GM23338 (cell line): ENCODE data around the gene POLD2. TPM values are rescaled to one million over a fixed set of nuclear protein-coding genes. Genes with fewer than 3 reads are reported as not detected.

Source experiments
- ATAC-seq: fragments of 200-7000 bp; cut with Tn5 transposase; 3 replicates; pipeline ENCODE4 v1.9.1; 2020
- DNase-seq: peaks from one replicate; pipeline ENCODE4 v3.0.0-alpha.2; 2015; ENCODE audit warnings: low spot score
- H2AFZ ChIP-seq: fragments of 200-600 bp; sonication (generic); 2 replicates; pipeline ENCODE4 v1.8.0; 2016; ENCODE audit warnings: antibody characterized with exemption, mild to moderate bottlenecking, moderate library complexity
- H3F3A ChIP-seq: fragments of 200-600 bp; sonication (generic); replicated peaks from 2 replicates; pipeline ENCODE4 v1.8.0; 2017; ENCODE audit warnings: antibody characterized with exemption, mixed run types, low read depth
- H3K27ac ChIP-seq: fragments of 200-600 bp; sonication (generic); 2 replicates; pipeline ENCODE4 v1.6.1; 2016; ENCODE audit warnings: low read depth
- H3K27me3 ChIP-seq: fragments of 200-600 bp; sonication (generic); 2 replicates; pipeline ENCODE4 v1.8.0; 2016; ENCODE audit warnings: mild to moderate bottlenecking, mixed run types, moderate library complexity; ENCODE audit not compliant: insufficient read depth
- H3K36me3 ChIP-seq: fragments of 200-600 bp; sonication (generic); 2 replicates; pipeline ENCODE4 v1.8.0; 2016; ENCODE audit warnings: mild to moderate bottlenecking; ENCODE audit not compliant: insufficient read depth
- H3K4me1 ChIP-seq: fragments of 200-600 bp; sonication (generic); 2 replicates; pipeline ENCODE4 v1.8.0; 2016; ENCODE audit warnings: mild to moderate bottlenecking, moderate library complexity; ENCODE audit not compliant: insufficient read depth
- H3K4me2 ChIP-seq: fragments of 200-600 bp; sonication (generic); 2 replicates; pipeline ENCODE4 v1.7.1; 2017; ENCODE audit warnings: mixed run types
- H3K4me3 ChIP-seq: fragments of 200-600 bp; sonication (generic); 2 replicates; pipeline ENCODE4 v1.6.1; 2016; ENCODE audit warnings: mixed run types
- H3K79me2 ChIP-seq: fragments of 200-600 bp; sonication (generic); replicated peaks from 2 replicates; pipeline ENCODE4 v1.8.0; 2017; ENCODE audit warnings: mild to moderate bottlenecking; ENCODE audit not compliant: insufficient read depth
- H3K9me2 ChIP-seq: fragments of 200-600 bp; sonication (generic); 2 replicates; pipeline ENCODE4 v1.8.0; 2017; ENCODE audit not compliant: insufficient read depth
- H4K20me1 ChIP-seq: fragments of 200-600 bp; sonication (generic); replicated peaks from 2 replicates; pipeline ENCODE4 v1.8.0; 2017; ENCODE audit warnings: mild to moderate bottlenecking; ENCODE audit not compliant: insufficient read depth
- H3K27ac Mint-ChIP-seq: 2 replicates; pipeline ENCODE4 v1.8.0; 2020; ENCODE audit warnings: inconsistent platforms, mild to moderate bottlenecking, moderate library complexity, mixed read lengths
- H3K27me3 Mint-ChIP-seq: 3 replicates; pipeline ENCODE4 v1.8.0; 2022; ENCODE audit warnings: low read depth, mild to moderate bottlenecking, moderate library complexity, mixed read lengths, inconsistent platforms; ENCODE audit not compliant: insufficient read depth, poor library complexity
- H3K36me3 Mint-ChIP-seq: 3 replicates; pipeline ENCODE4 v1.8.0; 2021; ENCODE audit warnings: low read depth, mild to moderate bottlenecking, inconsistent platforms, moderate library complexity, mixed read lengths
- H3K4me1 Mint-ChIP-seq: 3 replicates; pipeline ENCODE4 v1.8.0; 2020; ENCODE audit warnings: mild to moderate bottlenecking, inconsistent platforms, mixed read lengths
- H3K4me3 Mint-ChIP-seq: 3 replicates; pipeline ENCODE4 v1.8.0; 2021; ENCODE audit warnings: moderate library complexity, mild to moderate bottlenecking, inconsistent platforms, mixed read lengths
- H3K9me3 Mint-ChIP-seq: 3 replicates; pipeline ENCODE4 v1.8.0; 2020; ENCODE audit warnings: moderate library complexity, mild to moderate bottlenecking, inconsistent platforms, mixed read lengths
- CREB1 ChIP-seq: fragments of 250-450 bp; sonication (Bioruptor Pico); IDR thresholded peaks from 2 replicates; pipeline ENCODE4 v1.5.0; 2020; ENCODE audit warnings: low read depth, mild to moderate bottlenecking, moderate library complexity
- CTCF ChIP-seq, 2 experiments: fragments of 200-600 bp in 1 of 2; sonication (generic) in 1 of 2; conservative IDR thresholded peaks; 2 replicates each; pipeline versions ENCODE4 v1.5.1 to v1.6.1; 2016 to 2017; ENCODE audit warnings: antibody characterized with exemption in 2 of 2, low read depth in 2 of 2, mild to moderate bottlenecking in 2 of 2, moderate library complexity in 1 of 2
- ETS1 ChIP-seq: IDR thresholded peaks from 2 replicates; pipeline ENCODE4 v1.6.1; 2016; ENCODE audit warnings: antibody characterized with exemption
- EZH2phosphoT487 ChIP-seq: fragments of 200-600 bp; sonication (generic); IDR thresholded peaks from one replicate; pipeline ENCODE4 v1.8.1; 2018; ENCODE audit warnings: antibody characterized with exemption; ENCODE audit not compliant: unreplicated experiment
- POLR2AphosphoS5 ChIP-seq: IDR thresholded peaks from 2 replicates; pipeline ENCODE4 v1.6.1; 2016; ENCODE audit warnings: antibody characterized with exemption, low read depth
- ZNF114 ChIP-seq: fragments of 250-450 bp; sonication (Bioruptor Pico); IDR thresholded peaks from 2 replicates; pipeline ENCODE4 v1.5.0; 2020; ENCODE audit warnings: mild to moderate bottlenecking, moderate library complexity
- ZNF331 ChIP-seq: fragments of 250-450 bp; sonication (Bioruptor Pico); IDR thresholded peaks from 2 replicates; pipeline ENCODE4 v1.5.0; 2020; ENCODE audit warnings: low read depth, mild to moderate bottlenecking, moderate library complexity
- polyA plus RNA-seq: library from polyadenylated mRNA; unstranded; fragments of >200 nt; fragmentation: Nextera tagmentation; extraction: Ambion mirVana; gene quantifications from 2 replicates; pipeline ENCODE4 v1.2.1, GENCODE V29; 2016
- total RNA-seq: library from RNA; depleted of rRNA; stranded (reverse); fragments of >200 nt; shearing (Covaris generic); gene quantifications from 2 replicates; pipeline ENCODE4 v1.2.3, GENCODE V29; 2014

POLD2 gene
- total and polyA plus RNA-seq, 2 experiments from 2014 or later = 101 to 127 TPM

GRCh38 chr7:44157116-44158080, 34.0 kb upstream of the POLD2 start:
- H3K9me2 ChIP-seq = no peaks in the 10 kb centered on the region
- no peak overlapping the region for H3K4me2 ChIP-seq
- H3K36me3 Mint-ChIP-seq = no peaks in the 10 kb centered on the region
- no peak overlapping the region for H3K4me3 ChIP-seq
- no peak overlapping the region for H3K27ac Mint-ChIP-seq
- DNase-seq (peak; percentile 19), ATAC-seq (peak; percentile 84)
- no peaks in the 10 kb centered on the region for H3K27me3 ChIP-seq
- peaks cover 3% of the 10 kb centered on the region; the same call in 1 of the 3 replicates for H3K4me1 Mint-ChIP-seq
- H3K27ac ChIP-seq = no peak overlapping the region
- H3K4me3 Mint-ChIP-seq = no peak overlapping the region
- H3K27me3 Mint-ChIP-seq = no peaks in the 10 kb centered on the region
- no peaks in the 10 kb centered on the region for H3K4me1 ChIP-seq
- TF ChIP-seq ZNF331 (CRISPR knock-in tag) = no peak
- peak in 1 of 2 experiments; percentile 31; a peak in 2 of 4 replicates for TF ChIP-seq CTCF (conservative IDR thresholded peaks at IDR 0.05; ENCODE audit: low read depth in 2 of 2)
- H2AFZ ChIP-seq = no peak overlapping the region
- no peaks in the 10 kb centered on the region for H3K36me3 ChIP-seq
- no peaks in the 10 kb centered on the region for H3K79me2 ChIP-seq
- H4K20me1 ChIP-seq = no peaks in the 10 kb centered on the region
- no peaks in the 10 kb centered on the region for H3K9me3 Mint-ChIP-seq
- H3F3A ChIP-seq = no peaks in the 10 kb centered on the region

DNA sequence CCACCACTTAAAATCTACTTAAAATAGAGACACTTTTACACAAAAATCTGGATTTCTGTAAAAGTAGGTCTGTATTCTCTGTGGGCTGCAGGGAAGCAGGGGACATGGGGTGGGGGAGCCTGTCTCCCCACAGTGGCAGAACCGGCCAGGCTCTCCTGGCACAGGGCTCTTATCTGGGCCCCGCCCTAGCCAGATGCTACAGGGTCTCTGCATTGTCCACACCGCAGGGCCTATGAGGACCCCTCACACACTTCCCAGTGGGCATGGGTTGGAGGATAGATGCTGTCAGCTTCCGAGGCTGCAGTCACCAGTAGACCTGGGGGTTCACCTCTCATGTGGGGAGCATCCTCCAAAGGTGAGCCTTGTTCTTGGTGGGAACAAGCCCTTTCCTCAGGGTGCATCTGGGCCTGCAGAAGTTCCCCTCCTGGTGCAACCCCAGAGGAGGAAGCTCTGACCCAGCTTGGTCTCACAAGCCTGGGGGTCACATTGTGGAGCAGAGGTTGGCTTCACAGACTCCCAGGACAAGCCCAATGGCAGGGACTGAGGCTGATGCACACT, 33.2 kb upstream of the POLD2 start:
- Histone ChIP-seq H3F3A (no peaks in the 10 kb centered on the region), H3K79me2 (no peaks in the 10 kb centered on the region), H3K27ac (no peak overlapping the region), H4K20me1 (no peaks in the 10 kb centered on the region), H3K4me2 (no peak overlapping the region), H2AFZ (no peak overlapping the region), H3K27me3 (no peaks in the 10 kb centered on the region), H3K9me2 (no peaks in the 10 kb centered on the region), H3K4me1 (no peaks in the 10 kb centered on the region), H3K36me3 (no peaks in the 10 kb centered on the region), H3K4me3 (no peak overlapping the region)
- Mint-ChIP-seq H3K36me3 (no peaks in the 10 kb centered on the region), H3K9me3 (no peaks in the 10 kb centered on the region), H3K4me1 (peaks cover 3% of the 10 kb centered on the region; the same call in 2 of the 3 replicates), H3K27ac (no peak overlapping the region), H3K4me3 (no peak overlapping the region), H3K27me3 (peaks cover 3% of the 10 kb centered on the region)
- ATAC-seq (no peak), DNase-seq (no peak)
- no peak for TF ChIP-seq ZNF114 (CRISPR knock-in tag)
- TF ChIP-seq ETS1 = no peak
- TF ChIP-seq EZH2phosphoT487 = no peak
- no peak for TF ChIP-seq CREB1 (CRISPR knock-in tag)
- no peak for TF ChIP-seq CTCF (conservative IDR thresholded peaks at IDR 0.05; ENCODE audit: low read depth in 2 of 2)
- TF ChIP-seq POLR2AphosphoS5 = no peak
